SH-SY5Y (cell line): ENCODE measurements around the gene NR1H4.

Experiments
- GATA2 ChIP-seq: IDR thresholded peaks from 2 replicates; pipeline ENCODE4 v1.6.1; 2011; ENCODE audit warnings: mild to moderate bottlenecking, low read depth, low read length
- GATA3 ChIP-seq: IDR thresholded peaks from 2 replicates; pipeline ENCODE4 v1.6.1; 2011; ENCODE audit warnings: low read depth, mild to moderate bottlenecking, low read length, moderate library complexity

- TF ChIP-seq GATA2, result no peak
- no peak for TF ChIP-seq GATA3
Measured at GRCh38 chr12:100553936-100554335, 80.3 kb downstream of the NR1H4 start.
